ENCODE results near the gene TBXAS1.
"Not testable (repeated sequence)": the region's sequence is repeated elsewhere in the genome, so short reads cannot be mapped to it uniquely, and the experiment has no call there.

DNA sequence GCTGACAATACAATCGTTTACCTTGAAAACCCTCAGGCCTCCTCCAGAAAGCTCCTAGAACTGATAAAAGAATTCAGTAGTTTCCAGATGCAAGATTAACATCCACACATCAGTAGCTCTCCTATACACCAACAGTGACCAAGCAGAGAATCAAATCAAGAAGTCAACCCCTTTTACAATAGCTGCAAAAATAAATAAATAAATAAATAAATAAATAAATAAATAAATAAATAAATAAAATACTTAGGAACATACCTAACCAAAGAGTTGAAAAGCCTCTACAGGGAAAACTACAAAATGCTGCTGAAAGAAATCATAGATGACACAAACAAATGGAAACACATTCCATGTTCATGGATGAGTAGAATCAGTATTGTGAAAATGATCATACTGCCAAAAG, 6.8 kb downstream of the TBXAS1 start:
- TF ChIP-seq, protein P1, sequence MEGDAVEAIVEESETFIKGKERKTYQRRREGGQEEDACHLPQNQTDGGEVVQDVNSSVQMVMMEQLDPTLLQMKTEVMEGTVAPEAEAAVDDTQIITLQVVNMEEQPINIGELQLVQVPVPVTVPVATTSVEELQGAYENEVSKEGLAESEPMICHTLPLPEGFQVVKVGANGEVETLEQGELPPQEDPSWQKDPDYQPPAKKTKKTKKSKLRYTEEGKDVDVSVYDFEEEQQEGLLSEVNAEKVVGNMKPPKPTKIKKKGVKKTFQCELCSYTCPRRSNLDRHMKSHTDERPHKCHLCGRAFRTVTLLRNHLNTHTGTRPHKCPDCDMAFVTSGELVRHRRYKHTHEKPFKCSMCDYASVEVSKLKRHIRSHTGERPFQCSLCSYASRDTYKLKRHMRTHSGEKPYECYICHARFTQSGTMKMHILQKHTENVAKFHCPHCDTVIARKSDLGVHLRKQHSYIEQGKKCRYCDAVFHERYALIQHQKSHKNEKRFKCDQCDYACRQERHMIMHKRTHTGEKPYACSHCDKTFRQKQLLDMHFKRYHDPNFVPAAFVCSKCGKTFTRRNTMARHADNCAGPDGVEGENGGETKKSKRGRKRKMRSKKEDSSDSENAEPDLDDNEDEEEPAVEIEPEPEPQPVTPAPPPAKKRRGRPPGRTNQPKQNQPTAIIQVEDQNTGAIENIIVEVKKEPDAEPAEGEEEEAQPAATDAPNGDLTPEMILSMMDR (IDR thresholded peaks at IDR 0.05), result not testable (repeated sequence)
- not testable (repeated sequence) for TF ChIP-seq FOSL2 (IDR thresholded peaks at IDR 0.05); FOSL2 (CRISPR knock-in tag; IDR thresholded peaks at IDR 0.05); JUNB (IDR thresholded peaks at IDR 0.05)
- TF ChIP-seq, protein P2, sequence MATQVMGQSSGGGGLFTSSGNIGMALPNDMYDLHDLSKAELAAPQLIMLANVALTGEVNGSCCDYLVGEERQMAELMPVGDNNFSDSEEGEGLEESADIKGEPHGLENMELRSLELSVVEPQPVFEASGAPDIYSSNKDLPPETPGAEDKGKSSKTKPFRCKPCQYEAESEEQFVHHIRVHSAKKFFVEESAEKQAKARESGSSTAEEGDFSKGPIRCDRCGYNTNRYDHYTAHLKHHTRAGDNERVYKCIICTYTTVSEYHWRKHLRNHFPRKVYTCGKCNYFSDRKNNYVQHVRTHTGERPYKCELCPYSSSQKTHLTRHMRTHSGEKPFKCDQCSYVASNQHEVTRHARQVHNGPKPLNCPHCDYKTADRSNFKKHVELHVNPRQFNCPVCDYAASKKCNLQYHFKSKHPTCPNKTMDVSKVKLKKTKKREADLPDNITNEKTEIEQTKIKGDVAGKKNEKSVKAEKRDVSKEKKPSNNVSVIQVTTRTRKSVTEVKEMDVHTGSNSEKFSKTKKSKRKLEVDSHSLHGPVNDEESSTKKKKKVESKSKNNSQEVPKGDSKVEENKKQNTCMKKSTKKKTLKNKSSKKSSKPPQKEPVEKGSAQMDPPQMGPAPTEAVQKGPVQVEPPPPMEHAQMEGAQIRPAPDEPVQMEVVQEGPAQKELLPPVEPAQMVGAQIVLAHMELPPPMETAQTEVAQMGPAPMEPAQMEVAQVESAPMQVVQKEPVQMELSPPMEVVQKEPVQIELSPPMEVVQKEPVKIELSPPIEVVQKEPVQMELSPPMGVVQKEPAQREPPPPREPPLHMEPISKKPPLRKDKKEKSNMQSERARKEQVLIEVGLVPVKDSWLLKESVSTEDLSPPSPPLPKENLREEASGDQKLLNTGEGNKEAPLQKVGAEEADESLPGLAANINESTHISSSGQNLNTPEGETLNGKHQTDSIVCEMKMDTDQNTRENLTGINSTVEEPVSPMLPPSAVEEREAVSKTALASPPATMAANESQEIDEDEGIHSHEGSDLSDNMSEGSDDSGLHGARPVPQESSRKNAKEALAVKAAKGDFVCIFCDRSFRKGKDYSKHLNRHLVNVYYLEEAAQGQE (IDR thresholded peaks at IDR 0.05), result not testable (repeated sequence)
- TF ChIP-seq, protein P3, sequence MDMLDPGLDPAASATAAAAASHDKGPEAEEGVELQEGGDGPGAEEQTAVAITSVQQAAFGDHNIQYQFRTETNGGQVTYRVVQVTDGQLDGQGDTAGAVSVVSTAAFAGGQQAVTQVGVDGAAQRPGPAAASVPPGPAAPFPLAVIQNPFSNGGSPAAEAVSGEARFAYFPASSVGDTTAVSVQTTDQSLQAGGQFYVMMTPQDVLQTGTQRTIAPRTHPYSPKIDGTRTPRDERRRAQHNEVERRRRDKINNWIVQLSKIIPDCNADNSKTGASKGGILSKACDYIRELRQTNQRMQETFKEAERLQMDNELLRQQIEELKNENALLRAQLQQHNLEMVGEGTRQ (IDR thresholded peaks at IDR 0.05), result not testable (repeated sequence)
